ENCODE data around the gene ELL2. TPM values are rescaled to one million over a fixed set of nuclear protein-coding genes. Genes with fewer than 3 reads are reported as not detected.

Gene ELL2
- polyA plus RNA-seq, 1 experiment = 131 TPM

DNA sequence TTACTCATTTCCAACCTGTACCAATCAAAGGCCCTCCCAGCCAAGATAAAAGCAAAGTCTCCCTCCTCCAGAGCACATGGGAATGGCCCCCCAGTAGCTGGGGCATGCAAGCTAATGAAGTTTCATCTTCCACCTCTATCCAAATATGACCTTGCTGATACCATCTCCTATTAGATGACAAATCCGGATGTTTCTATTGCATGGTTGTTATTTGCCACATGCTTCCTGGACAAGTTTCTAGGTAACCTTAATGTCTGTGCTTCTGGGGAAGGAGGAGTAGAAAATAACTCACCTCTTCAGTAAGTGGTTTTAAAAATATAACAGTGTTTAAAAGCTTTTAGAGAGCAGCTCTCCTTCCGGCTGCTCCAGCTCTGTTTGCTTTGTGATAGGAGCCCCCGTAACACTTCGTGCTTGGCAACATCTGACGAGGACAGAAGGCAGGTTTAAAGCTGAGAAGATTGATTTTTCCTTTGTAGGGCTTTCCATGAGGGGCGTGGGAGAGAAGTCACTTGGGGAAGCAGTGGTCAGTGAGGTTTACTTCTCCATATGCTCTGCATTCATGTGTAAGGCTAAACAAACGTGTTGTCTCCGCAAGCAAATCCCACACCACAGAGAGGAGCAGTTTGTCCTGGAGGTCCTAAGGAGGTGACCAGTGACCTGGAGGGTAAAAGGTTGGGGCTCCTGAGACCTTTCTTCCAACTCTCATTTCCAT lies 98.8 kb downstream of the ELL2 start:
- TF ChIP-seq, protein P1, sequence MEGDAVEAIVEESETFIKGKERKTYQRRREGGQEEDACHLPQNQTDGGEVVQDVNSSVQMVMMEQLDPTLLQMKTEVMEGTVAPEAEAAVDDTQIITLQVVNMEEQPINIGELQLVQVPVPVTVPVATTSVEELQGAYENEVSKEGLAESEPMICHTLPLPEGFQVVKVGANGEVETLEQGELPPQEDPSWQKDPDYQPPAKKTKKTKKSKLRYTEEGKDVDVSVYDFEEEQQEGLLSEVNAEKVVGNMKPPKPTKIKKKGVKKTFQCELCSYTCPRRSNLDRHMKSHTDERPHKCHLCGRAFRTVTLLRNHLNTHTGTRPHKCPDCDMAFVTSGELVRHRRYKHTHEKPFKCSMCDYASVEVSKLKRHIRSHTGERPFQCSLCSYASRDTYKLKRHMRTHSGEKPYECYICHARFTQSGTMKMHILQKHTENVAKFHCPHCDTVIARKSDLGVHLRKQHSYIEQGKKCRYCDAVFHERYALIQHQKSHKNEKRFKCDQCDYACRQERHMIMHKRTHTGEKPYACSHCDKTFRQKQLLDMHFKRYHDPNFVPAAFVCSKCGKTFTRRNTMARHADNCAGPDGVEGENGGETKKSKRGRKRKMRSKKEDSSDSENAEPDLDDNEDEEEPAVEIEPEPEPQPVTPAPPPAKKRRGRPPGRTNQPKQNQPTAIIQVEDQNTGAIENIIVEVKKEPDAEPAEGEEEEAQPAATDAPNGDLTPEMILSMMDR (IDR thresholded peaks at IDR 0.05; ENCODE audit: low read depth, low read length) = no peak
- H3K4me3 ChIP-seq (ENCODE audit: low read depth, low read length) = no peak overlapping the region
- no peaks in the 10 kb centered on the region for H3K9me3 ChIP-seq (ENCODE audit: control insufficient read depth, insufficient read depth, low read length)
- POLR2A ChIA-PET = no interaction called here
- no peak for DNase-seq (ENCODE audit: low read depth, low spot score)
- peak overlapping the region; percentile 100 for H3K27ac ChIP-seq (ENCODE audit: low read depth, low read length)
- CTCF ChIA-PET = interaction anchor here (1.1 kb wide), 1 partner anchor 198 kb away, joined by 4 read pairs; no protein-coding TSS in a partner anchor
- H3K27me3 ChIP-seq (ENCODE audit: control insufficient read depth, insufficient read depth, low read length) = no peaks in the 10 kb centered on the region

DNA sequence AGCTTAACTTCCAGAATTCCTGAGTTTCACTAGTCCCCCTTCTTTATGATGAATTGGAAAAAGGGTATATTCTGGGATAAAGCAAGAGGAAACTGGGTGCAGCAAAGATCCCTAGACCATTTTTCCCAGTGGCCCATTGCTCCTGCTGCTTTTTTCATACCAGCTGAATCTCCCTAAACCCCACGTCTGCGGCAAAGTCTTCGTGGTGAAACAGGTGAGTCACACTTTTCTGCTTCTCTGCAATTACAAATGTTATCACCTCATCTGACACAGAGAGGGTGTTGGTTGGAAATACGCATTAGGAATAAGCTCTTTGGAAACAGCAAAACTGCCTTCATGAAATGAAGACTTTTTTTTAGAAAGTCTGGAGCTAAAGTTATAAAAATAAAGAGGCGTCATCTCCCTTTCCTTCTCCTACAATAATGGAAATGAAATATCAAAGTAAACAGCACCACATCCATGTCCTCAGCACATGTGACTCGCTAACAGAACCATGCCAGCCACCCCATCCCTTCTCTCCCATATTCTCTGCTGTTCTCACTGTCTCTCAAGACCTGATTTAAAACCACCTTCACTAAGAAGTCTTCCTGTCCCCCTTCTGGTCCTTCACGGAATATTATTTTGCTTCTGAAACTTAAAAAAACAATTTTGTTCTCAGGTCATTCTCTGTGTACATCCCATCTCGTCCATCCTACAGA lies 99.6 kb downstream of the ELL2 start:
- CTCF ChIA-PET = interaction anchor here (1.1 to 2.0 kb wide), 2 partner anchors 198 to 474 kb away, joined by 4 to 10 read pairs; no protein-coding TSS in a partner anchor
- POLR2A ChIA-PET = interaction anchor here (1.0 kb wide), 1 partner anchor 39 kb away, joined by 4 read pairs; the partner anchor contains the start of gene GLRX

DNA sequence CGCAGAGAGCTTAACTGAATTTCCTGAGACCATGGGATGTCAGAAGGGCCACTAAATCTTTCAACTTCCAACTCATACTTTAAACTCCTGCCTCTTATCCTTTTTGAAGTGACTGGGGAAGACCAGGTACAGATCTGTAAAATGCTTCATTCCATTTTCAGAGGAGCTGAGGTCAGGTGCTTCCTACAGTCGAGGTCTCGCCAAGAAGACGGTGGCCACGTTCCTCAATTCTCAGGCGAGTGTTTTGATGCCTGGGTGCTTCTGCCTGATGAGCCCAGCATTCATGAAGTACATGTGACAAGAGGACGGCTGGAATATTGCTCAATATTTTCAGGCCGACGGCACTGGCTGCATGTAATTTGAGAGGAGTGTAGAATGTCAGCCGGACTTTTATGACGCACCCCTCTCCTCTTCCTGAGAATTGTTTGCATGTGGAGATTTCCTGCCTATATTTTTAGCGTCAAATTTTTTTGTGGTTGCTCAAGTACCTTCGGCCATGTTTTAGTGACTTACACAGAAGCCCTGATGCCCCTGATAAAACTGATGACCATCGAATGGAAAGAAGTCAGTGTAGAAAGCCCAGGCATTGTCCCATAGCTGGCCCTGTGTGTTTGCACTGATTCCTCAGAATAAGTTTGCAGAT lies 100.3 kb downstream of the ELL2 start:
- H3K4me3 ChIP-seq (ENCODE audit: low read depth, low read length) = no peak overlapping the region; the same call in 1 of the 2 replicates
- CTCF ChIA-PET = interaction anchor here (1.1 to 2.0 kb wide), 2 partner anchors 197 to 475 kb away, joined by 4 to 10 read pairs; no protein-coding TSS in a partner anchor
- POLR2A ChIA-PET = interaction anchor here (1.0 kb wide), 1 partner anchor 38 kb away, joined by 4 read pairs; the partner anchor contains the start of gene GLRX
- H3K27me3 ChIP-seq (ENCODE audit: control insufficient read depth, insufficient read depth, low read length) = no peaks in the 10 kb centered on the region
- TF ChIP-seq, protein P1 (IDR thresholded peaks at IDR 0.05; ENCODE audit: low read depth, low read length) = no peak
- no peaks in the 10 kb centered on the region for H3K9me3 ChIP-seq (ENCODE audit: control insufficient read depth, insufficient read depth, low read length)
- DNase-seq (ENCODE audit: low read depth, low spot score) = peak; percentile 97
- peak overlapping the region; percentile 100 for H3K27ac ChIP-seq (ENCODE audit: low read depth, low read length)

More for the DNA sequence above, 99.6 kb downstream of the ELL2 start:
- Histone ChIP-seq H3K27me3 (ENCODE audit: control insufficient read depth, insufficient read depth, low read length) (no peaks in the 10 kb centered on the region), H3K4me3 (ENCODE audit: low read depth, low read length) (no peak overlapping the region; the same call in 1 of the 2 replicates), H3K9me3 (ENCODE audit: control insufficient read depth, insufficient read depth, low read length) (no peaks in the 10 kb centered on the region), H3K27ac (ENCODE audit: low read depth, low read length) (peak overlapping the region; percentile 100)
- no peak for DNase-seq (ENCODE audit: low read depth, low spot score)
- TF ChIP-seq, protein P1 (IDR thresholded peaks at IDR 0.05; ENCODE audit: low read depth, low read length) = peak; percentile 32; the same call in 1 of the 2 replicates

DNA sequence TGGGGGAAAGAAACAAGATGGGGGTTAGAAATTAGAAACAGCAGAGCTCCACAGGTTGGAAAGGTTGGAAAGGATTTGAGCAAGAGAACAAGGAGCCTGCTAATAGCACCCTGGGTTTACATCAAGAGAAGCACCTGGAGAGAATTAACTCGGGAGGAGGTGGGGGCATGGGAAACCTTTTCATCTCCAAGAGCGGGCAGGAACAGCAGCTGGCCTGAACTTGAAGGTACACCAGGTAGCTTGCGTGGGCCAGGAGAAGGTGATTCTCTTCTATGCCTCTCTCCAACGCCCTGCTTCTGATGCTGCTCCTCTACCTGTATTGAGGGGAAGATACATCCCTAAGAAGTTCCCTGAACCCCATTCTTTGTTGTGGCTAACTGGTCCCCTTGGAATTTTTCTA lies 102.0 kb downstream of the ELL2 start:
- H3K4me3 ChIP-seq (ENCODE audit: low read depth, low read length) = peak overlapping the region; percentile 27
- TF ChIP-seq, protein P1 (IDR thresholded peaks at IDR 0.05; ENCODE audit: low read depth, low read length) = no peak
- H3K27ac ChIP-seq (ENCODE audit: low read depth, low read length) = peak overlapping the region; percentile 100
- H3K27me3 ChIP-seq (ENCODE audit: control insufficient read depth, insufficient read depth, low read length) = no peaks in the 10 kb centered on the region
- ChIA-PET POLR2A (interaction anchor here (1.0 to 3.1 kb wide), 5 partner anchors 99 to 438 kb away, joined by 3 to 10 read pairs (median 5); no protein-coding TSS in a partner anchor), CTCF (interaction anchor here (0.7 to 1.4 kb wide), 3 partner anchors 10 to 477 kb away, joined by 3 to 7 read pairs (median 5); no protein-coding TSS in a partner anchor)
- H3K9me3 ChIP-seq (ENCODE audit: control insufficient read depth, insufficient read depth, low read length) = no peaks in the 10 kb centered on the region
- DNase-seq (ENCODE audit: low read depth, low spot score) = no peak
